Activated CD8-positive, alpha-beta memory T cell treated with anti-CD3 and anti-CD28 coated beads, Interleukin-2, amount 50 U/mL, for 24 hours (primary cell): ENCODE data around the gene WNT2B.
A peak's percentile ranks its signal among the peaks of the same experiment; 100 is the strongest.
"Not testable (repeated sequence)": the region's sequence is repeated elsewhere in the genome, so short reads cannot be mapped to it uniquely, and the experiment has no call there.

ENCODE experiments used
- DNase-seq: peaks from one replicate; pipeline ENCODE4 v3.0.0-alpha.2; 2020; ENCODE audit errors: extremely low read depth

WNT2B gene

GRCh38 chr1:112508278-112509004, at the start of gene WNT2B:
Gene WNT2B (plus strand): TSS chr1:112508965. CDS start chr1:112509263, 298 bp downstream.
- DNase-seq: no peak

GRCh38 chr1:112460615-112461014, 48.1 kb upstream of the WNT2B start:
- DNase-seq: no peak

GRCh38 chr1:112461200-112461871, 47.4 kb upstream of the WNT2B start:
- no peak for DNase-seq

GRCh38 chr1:112462953-112463279, 45.8 kb upstream of the WNT2B start:
- DNase-seq: no peak

- DNase-seq: no peak
These were observed 44.3 kb upstream of the WNT2B start for GRCh38 chr1:112464501-112464900.

GRCh38 chr1:112465122-112465521, 43.6 kb upstream of the WNT2B start:
- DNase-seq: no peak

GRCh38 chr1:112466078-112466660, 42.6 kb upstream of the WNT2B start:
- DNase-seq: peak; percentile 71

GRCh38 chr1:112470324-112470723, 38.4 kb upstream of the WNT2B start:
- not testable (repeated sequence) for DNase-seq

GRCh38 chr1:112470966-112471365, 37.8 kb upstream of the WNT2B start:
- no peak for DNase-seq

GRCh38 chr1:112472142-112472541, 36.6 kb upstream of the WNT2B start:
- no peak for DNase-seq

GRCh38 chr1:112477550-112477949, 31.2 kb upstream of the WNT2B start:
- no peak for DNase-seq

GRCh38 chr1:112478314-112478713, 30.5 kb upstream of the WNT2B start:
- DNase-seq: no peak

GRCh38 chr1:112486063-112486462, 22.7 kb upstream of the WNT2B start:
- DNase-seq: not testable (repeated sequence)

GRCh38 chr1:112487686-112488085, 21.1 kb upstream of the WNT2B start:
- DNase-seq: not testable (repeated sequence)

GRCh38 chr1:112488141-112488540, 20.6 kb upstream of the WNT2B start:
- no peak for DNase-seq

GRCh38 chr1:112492076-112492475, 16.7 kb upstream of the WNT2B start:
- DNase-seq: no peak

- no peak for DNase-seq
These were observed 15.4 kb upstream of the WNT2B start for GRCh38 chr1:112493351-112493750.

GRCh38 chr1:112496290-112496689, 12.5 kb upstream of the WNT2B start:
- no peak for DNase-seq

- DNase-seq: no peak
These were observed 6.7 kb upstream of the WNT2B start for GRCh38 chr1:112501810-112502641.

GRCh38 chr1:112502826-112503225, 5.9 kb upstream of the WNT2B start:
- no peak for DNase-seq

- no peak for DNase-seq
These were observed 4.6 kb upstream of the WNT2B start for GRCh38 chr1:112504001-112504660.
